GM21786 (cell line): Measurements from ENCODE around the gene PFDN2.
"Not testable (repeated sequence)": the region's sequence is repeated elsewhere in the genome, so short reads cannot be mapped to it uniquely, and the experiment has no call there.

Experiments used
- ATAC-seq: cut with Tn5 transposase; IDR thresholded peaks from one replicate; pipeline ENCODE4 v1.9.1; 2021; ENCODE audit not compliant: unreplicated experiment

PFDN2 gene

DNA sequence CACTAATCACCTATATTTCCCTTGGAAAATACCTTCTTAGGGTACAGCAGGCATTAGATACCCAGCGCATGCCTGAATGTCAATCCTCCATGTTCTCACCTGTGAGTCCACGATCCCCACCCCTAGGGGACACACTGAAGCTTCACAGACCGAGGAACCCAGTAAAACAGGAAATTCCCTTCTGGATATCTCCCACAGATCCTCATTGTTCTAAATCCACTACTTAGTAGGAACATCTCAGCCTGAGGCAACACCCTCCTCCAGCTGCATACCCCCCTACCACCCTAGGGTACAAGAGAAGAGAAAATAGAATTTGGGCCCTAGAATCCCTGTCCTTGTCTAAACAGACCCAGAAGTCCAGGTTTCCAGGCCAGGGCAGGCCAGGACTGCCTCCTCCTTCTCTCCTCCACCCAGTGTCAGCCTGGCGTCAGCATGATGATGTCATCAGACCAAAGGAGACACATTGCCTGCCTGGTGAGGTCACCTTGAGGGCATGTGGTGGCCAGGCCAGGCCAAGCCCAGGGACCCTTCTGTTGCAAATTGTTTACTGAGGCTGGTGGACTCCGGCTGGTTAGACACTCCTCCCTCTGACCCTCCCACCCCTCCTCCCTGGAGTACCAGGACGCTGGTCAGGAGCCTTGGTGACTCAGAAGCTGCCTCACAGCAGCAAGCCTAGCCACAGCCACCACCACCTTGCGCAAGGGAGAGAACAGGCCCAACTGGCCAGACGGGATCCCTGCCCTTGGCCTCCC lies 34.7 kb downstream of the PFDN2 start:
- ATAC-seq = no peak

GRCh38 chr1:161082483-161082882 lies 35.4 kb downstream of the PFDN2 start:
- no peak for ATAC-seq

DNA sequence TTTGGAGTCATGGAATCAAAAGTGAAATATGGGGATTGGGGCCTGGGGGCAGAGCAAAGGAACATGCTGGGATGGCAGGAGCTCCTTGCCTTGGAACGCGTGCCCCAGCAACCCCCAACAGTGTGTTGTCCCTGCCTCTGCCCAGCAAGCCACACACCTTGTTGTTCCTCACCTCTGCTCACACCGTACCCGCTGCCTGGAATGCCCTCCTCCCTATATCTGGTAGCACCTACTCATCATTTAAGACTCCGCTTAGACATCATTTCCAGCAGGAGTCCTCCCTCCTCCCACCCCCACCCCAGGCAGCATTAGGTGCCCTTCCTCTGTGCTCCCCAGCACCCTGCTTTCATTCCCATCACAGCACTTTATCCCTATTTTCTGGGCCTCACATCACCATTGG lies 36.3 kb downstream of the PFDN2 start:
- ATAC-seq = no peak

DNA sequence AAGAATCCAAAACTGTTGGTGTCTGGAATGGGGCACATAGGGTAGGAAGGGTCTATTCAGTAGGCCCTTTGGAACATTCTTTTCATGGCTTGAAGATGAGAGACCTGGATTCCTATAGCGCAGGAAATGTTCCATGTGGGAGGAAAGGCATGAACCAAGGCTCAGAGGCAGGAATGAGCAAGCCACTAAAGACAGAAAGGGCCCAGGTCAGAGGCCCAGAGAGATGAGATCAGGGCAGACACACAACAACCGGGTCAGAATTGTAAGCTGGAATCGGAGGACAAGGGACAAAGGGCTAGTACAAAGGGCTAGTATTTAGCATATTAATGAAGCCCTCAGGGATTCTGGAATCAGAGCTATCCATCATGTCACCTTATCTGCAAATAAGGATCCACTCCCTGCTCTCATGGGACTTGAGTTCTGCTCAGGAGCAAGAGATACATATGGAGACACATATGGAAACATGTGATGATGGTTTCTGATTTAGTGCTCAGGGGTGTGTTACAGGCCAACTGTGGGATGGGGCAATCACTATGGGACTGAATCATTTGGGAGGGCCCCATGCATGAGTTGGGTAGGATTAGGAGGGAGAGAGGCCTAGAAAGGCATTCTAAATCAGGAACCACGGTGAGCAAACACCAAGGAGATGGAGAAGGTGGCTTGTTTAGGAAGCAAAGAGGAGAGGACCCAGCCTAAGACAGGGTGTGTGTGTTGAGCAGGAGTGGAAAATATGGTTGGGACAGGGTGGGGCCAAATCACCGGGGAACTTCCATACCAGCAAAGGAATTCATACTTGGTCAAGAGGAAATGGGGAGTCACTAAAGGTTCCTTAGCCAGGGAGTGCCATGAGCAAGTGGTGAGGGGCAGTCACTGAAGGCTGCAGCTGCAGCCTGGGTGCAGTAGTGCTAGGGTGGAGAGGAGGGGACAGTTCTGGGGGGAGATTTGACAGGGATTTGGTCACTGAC lies 37.1 kb downstream of the PFDN2 start:
- no peak for ATAC-seq

- ATAC-seq = no peak
Observed at GRCh38 chr1:161079436-161080110, 38.3 kb downstream of the PFDN2 start.

GRCh38 chr1:161077426-161077825 lies 40.4 kb downstream of the PFDN2 start:
- ATAC-seq = no peak

GRCh38 chr1:161076410-161076809 lies 41.4 kb downstream of the PFDN2 start:
- no peak for ATAC-seq

GRCh38 chr1:161074676-161075368 lies 43.0 kb downstream of the PFDN2 start:
- ATAC-seq = no peak

- ATAC-seq = no peak
Observed at GRCh38 chr1:161073474-161074121, 44.2 kb downstream of the PFDN2 start.

DNA sequence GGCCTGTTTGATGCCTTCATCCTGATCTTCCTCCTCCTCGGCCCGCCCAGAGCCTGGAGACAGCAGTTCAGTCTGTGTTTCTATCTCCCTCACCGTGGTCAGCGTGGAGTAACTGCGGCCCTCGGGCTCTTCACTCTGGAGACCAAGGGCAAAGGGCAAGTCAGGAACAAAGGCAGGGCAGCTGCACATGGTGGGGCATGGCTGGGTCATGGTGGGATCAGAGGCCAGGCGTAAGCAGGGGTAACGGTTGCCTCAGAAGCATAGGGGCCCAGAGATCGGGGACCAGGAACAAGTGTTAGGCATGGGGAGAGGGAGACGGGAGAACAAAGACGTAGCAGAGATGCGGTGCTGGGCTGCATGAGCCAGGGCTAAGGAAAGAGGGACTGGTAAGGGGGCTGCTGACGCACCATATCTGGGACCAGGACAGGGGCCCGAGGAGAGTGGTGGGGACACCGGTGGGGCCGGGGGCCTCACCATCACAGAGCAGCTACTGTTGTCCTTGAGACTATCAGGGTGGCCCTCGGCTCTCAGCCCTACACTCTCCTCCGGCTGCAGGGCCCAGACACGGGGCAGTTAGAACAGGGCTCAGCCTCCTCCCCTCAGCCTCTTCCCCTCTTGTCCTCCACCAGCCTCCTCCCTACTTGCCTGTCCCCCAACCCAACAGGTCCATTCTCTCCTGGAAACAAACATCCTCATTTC lies 44.9 kb downstream of the PFDN2 start:
- no peak for ATAC-seq

GRCh38 chr1:161071886-161072371 lies 45.9 kb downstream of the PFDN2 start:
- no peak for ATAC-seq

GRCh38 chr1:161070761-161071160 lies 47.1 kb downstream of the PFDN2 start:
- no peak for ATAC-seq

GRCh38 chr1:161069731-161070270 lies 48.0 kb downstream of the PFDN2 start, which contains the start of gene ARHGAP30:
TSS of gene ARHGAP30 (minus strand) at chr1:161069891. CDS start at chr1:161069624, 267 bp downstream.
- ATAC-seq = peak; percentile 81

DNA sequence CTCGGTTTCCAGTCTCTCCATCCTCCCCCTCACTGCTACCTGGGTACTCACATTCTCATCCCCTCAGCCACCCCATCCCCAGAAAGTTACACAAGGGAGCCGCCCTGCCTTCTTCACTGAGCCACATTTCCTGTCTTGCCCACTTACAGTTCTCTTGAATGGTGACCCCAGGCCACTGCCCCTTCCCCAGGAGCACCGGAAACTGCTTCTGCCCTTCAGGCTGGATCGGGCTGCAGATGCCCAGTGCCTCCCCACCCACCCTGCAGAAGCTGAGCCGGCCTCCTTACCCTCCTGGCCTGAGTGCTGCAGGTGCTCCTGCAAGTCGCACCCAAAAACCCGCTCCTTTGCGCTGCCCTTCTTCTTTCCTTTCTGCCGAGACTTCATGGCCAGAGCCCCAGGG lies 48.6 kb downstream of the PFDN2 start:
- no peak for ATAC-seq

DNA sequence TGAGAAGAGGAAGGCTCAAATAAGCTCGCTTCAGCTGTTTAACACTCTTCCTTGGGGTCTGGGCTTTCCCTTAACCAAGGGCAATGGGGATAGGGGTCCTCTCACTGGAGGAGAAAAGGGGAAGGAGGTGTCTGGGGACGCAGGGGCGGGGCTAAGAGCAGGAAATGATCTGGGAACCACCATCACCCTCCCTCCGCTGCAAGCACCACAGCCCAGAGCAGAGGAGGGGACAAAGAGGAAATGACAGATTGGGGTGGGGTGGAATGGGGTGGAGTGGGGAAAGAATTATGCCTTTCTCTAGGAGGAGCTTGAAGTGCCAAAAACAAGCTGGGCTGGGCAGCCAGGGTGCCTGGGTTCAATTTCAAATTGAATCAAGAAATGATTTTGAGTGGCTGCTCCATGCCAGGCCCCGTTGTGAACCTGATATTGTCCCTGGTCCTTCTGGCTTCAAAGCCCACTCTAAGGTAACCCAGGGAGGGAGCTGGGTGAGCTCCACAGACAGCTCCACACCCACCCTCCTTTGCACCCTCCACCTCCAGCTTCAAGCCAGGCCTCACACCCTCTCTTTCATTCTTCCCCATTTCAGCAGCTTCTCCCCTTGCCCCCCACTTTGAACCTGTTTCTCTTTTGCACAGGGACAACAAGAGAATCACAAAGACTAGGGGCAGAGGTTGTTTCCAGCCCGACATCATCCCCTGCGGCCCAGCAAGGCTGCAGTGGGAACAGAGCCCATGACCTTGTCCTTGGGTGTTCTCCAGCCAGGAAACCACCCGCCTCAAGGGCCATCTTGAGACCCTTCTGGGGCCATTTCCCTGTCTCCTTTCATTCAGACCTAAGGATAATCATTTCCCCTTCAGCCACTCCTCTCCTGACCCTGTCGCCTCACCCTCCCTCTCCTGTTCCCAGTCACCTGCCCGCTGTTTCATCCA lies 49.3 kb downstream of the PFDN2 start:
- peak; percentile 53 for ATAC-seq

- no peak for ATAC-seq
Observed at GRCh38 chr1:161066694-161067093, 51.1 kb downstream of the PFDN2 start.

- not testable (repeated sequence) for ATAC-seq
Observed at GRCh38 chr1:161065681-161066080, 52.2 kb downstream of the PFDN2 start.

DNA sequence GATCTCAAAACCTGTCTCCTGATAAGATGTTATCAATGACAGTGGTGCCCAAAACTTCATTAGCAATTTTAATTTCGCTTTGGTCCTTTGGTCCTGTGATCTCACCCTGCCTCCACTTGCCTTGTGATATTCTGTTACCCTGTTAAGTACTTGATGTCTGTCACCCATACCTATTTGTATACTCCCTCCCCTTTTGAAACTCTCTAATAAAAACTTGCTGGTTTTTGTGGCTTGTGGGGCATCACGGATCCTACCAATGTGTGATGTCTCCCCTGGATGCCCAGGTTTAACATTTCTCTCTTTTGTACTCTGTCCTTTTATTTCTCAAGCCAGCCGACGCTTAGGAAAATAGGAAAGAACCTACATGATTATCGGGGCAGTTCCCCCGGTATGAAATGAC lies 53.9 kb downstream of the PFDN2 start:
- ATAC-seq = not testable (repeated sequence)
